NCI-H146 treated with DMSO at 0.1 percent for 48 hours (cell line): Measurements from ENCODE around the gene CHMP5.

Experiments used
- DNase-seq: peaks from one replicate; lab custom pipeline; 2025; ENCODE audit not compliant: unreplicated experiment; lab: John Stamatoyannopoulos, UW

CHMP5 gene

DNA sequence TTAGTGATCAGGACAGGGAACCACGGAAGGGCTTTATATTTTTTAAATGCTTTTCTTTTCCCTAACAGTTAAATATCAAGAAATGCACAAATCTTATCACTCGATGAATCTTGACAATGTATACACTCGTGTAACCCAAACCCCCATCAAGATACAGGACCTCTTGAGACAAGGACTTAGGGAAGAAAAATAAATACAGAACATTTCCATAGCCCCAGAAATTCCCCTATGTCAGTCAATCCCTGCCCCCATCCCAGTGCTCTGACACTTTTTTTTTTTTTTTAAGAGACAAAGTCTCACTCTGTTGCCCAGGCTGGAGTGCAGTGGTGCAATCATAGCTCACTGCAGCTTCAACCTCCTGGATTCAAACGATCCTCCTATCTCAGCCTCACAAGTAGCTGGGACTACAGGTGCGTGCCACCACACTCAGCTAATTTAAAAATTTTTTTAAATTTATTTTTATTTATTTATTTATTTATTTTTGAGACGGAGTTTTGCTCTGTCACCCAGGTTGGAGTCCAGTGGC is 22.2 kb upstream of the CHMP5 start:
- no peak for DNase-seq

GRCh38 chr9:33244137-33244784 is 20.6 kb upstream of the CHMP5 start:
- DNase-seq, result no peak

- DNase-seq, result no peak
Observed at GRCh38 chr9:33245341-33245740, 19.5 kb upstream of the CHMP5 start.

DNA sequence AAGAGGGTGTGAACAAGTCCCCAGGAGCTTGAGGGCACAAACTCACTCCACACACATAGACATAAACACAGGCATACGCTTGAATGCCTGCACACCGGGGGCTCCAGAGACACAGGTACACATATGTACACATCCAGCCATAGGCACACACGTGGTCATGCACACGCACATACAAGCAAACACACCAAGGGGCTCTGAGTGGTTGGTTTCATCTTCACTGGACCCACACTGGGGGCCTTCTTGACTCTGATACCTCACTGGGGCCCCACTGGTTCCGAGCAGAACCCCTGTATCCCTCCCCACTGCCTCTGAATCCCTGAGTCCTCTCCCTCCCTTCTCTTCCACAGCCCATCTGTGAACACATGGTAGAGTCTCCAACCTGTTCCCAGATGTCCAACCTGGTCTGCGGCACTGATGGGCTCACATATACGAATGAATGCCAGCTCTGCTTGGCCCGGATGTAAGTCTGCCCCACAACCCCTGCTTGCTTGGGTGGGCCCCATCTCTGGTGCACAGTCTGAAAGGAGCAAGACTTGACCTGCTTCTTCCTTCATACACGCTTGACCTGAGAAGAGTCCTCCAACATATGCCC is 18.5 kb upstream of the CHMP5 start:
- DNase-seq, result no peak

DNA sequence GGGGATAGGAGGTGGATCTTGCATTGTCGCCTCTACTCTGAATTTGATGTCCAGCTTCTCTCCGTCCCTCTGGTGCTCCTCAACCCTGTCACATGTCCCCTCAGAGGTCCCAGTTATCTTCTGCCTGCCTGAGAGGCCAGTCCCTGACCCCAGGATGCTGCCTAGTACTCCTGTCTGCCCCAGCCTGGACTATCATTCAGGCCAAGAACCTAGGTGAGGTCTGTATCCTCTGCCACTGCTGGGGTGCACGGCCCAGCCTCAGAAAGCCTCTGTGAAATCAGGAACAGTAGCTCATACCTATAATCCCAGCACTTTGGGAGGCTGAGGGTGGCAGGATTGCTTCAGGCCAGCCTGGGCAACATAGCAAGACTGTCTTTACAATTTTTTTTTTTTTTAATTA is 16.2 kb upstream of the CHMP5 start:
- DNase-seq, result no peak

DNA sequence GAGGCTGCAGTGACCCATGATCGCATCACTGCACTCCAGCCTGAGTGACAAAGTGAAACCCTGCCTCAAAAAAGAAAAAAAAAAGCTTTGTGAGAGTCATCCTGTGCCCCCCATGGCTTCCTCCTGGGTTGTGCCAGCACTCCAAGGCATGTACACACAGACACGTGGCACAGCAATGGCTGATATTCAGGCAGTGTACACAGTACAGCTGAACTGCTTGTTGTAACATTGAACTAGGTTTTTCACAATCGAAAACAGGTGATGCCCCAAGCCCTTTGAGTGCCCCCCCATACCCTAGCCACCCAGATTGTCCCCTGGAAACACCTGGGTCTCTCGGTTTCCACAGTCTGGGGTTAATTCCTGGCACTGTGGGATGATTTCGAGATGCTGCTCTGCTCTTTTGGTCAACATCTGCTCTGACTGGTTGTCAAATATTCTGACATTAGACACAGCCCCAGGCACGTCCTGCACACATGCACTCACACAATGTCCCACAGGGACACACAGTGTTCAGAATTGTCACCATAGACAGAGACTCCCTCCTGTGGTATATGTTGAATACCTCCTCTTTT is 15.7 kb upstream of the CHMP5 start:
- DNase-seq, result no peak

DNA sequence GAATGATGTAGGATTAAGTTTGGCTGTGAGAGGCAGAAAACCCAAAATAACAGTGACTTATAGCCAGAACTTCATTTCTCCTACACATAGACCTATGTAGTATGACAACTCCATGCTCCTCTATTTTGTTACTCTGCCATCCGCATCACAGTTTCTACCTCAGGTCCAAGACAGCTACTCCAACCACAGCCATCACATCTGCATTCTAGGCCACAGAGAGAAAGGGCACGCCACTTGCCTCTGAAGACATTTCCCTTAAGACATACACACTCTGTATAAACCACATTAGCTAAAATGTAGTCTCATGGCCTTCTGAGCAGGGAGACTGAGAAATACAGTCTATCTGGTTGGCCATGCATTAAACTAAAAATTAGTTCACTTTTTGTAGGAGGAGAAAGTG is 14.9 kb upstream of the CHMP5 start:
- DNase-seq, result no peak

- DNase-seq, result no peak
Observed at GRCh38 chr9:33250458-33250995, 14.3 kb upstream of the CHMP5 start.

GRCh38 chr9:33254211-33254610 is 10.6 kb upstream of the CHMP5 start:
- no peak for DNase-seq

- DNase-seq, result no peak
Observed at GRCh38 chr9:33255014-33255413, 9.8 kb upstream of the CHMP5 start.

DNA sequence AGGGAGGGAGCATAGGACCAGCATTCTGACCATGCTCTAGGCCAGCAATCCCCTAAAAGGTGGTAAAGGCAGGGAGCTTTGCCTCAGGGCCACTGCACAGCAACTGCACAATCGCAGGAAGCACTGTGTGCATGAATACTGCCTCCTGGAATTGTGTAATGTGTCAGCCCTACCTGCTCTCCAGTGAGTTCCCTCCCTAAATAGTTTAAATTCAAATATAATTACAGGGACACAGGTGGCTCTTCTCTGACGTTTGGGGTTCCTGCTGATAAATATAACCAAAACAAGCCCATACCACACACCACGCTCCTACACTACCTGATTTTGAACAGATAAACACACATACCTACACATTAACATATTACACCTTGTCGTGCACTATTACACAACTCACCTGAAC is 9.4 kb upstream of the CHMP5 start:
- DNase-seq, result no peak

DNA sequence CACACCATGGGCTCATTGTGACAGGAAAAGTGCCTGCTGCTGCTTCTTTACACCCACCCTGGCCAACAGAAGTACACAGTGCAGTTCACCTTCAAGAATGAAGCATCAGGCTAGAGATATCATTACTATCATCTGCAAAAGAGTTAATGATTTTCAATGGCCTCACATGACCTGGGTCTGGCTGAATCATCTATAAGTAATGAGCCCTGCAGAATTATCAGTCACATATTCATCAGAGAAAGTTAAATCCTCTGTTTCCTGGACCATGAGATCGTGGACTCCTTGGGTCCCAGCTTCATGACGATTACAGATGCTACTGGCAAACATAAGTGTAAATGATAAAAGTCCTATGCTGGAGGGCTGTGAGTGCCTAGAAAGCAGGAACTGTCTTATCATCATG is 8.6 kb upstream of the CHMP5 start:
- DNase-seq, result no peak

DNA sequence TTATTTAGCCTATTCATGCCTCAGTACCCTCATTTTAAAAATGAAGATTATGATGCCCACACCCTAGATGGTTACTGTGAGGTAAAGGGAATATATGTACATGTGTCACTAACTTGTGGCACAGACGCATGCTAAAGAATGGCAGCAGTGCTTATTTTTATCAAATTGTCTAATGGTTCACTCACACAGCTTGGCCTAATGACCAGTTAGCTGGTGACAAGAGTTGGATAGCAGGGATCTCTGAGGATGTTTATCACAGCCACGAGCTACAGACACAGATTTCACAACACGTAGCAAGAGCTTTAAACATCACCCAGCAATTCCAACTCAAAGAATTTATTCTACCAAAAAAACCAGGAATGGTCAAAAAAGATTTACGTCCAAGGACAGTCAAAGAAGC is 7.6 kb upstream of the CHMP5 start:
- DNase-seq, result no peak

DNA sequence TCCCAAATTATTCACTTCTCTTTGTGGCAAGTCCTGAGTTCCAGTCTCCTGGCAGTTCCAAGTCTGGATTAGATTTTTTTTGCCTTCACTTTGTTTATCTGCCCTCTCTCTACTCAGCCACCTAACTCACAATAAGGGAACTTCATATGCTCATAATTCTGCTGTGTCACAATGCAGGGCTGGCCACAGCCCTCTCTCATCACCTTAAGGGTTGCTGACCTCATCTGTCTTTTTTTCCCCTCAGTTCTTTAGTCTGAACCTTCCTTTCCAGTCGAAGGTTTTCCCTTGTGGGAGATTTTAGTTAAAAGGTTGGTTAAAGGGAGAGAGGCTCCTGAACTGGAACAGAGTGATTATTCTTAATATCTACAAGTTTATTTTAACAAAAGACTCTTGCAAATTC is 4.5 kb upstream of the CHMP5 start:
- DNase-seq, result no peak

DNA sequence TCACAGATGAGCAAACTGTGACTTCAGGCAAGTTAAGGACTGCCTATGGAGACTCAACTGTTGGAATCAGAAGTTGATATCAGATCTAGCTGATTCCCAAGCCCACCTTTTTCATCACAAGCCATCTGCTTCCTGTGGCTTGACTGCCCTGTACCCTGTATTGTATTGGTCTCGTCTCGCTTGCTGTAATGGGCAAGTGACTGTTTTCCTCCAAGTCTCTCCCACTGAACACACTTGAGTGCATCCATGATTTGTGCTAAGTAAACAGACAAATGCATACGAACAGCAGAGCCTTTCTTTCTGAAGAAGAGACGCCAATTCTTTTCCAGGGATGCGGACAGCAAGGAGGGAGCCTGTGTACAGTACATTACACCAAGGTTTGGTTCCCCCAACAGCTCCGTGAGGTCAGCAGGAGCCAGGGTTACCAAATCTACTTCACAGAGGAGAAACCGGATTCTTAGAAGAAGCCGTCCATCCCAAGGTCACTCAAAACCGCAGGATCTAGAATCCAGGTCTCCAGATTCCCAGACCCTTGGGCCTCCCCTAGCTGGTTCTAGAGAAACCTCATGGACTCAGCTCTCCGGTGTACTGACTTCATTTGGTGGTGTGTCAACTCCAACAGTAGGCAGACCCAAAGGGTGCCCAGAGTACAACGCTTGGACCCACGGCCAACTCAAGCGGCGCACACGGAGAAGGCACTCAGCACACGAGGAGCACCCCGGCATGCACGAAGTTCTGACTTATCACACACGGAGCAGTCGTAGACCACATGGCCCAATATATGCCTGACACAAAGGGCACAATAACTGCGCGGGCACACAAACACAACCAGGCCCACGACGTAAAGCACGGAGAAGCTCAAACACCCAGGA is 1.5 kb upstream of the CHMP5 start:
- DNase-seq, result no peak

GRCh38 chr9:33264003-33264472 is 811 bp upstream of the CHMP5 start:
- DNase-seq, result no peak

- no peak for DNase-seq
Observed at GRCh38 chr9:33265211-33265865, 489 bp downstream of the CHMP5 start.

DNA sequence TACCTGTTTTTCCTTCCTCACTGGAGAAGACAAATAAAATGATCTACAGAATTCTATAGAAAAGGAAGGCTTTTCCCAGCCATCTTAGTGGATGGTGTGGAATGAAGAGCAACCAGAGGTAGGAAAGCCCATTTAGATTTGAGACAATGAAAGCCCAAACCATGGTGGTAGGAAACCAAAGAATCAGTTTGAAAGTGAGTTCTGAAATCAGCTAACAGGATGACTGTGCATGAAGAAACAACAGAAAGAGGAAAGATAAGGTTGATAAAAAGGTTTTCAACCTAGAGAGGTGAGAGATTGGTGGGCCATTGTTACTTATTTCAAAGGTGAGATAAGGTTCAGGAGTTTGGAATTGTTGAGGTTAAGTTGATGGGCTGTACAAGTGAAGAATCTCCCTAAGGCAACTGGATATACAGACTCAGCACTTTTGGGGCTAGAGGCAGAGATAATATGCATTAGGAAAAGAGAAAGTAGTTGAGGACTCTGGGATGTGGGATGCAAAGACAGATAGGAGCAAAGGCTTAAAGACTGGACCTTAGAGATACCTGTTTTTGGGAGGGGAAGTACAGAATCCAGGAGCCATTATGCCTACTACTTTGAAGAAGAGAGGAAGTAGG is 2.4 kb downstream of the CHMP5 start:
- DNase-seq, result no peak

- no peak for DNase-seq
Observed at GRCh38 chr9:33270146-33270545, 5.3 kb downstream of the CHMP5 start.

DNA sequence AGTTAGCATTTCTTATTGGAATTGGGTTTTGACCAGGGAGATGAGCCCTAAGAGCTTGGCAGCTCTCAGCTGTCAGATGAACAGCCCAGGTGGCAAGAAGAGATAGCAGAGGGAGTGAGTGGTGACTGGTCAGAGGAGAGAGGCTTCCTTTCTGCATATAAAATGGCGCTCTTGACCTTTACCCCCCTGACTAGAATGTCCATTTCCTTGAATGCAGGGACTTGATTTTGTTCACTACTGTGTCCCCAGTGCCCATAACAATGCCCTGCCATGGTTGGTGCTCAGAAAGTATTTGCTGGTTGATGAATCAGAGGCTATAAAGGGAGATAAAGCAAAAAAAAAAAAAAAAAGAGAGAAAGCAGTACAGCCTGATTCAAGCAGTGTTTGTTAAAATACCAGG is 7.2 kb downstream of the CHMP5 start:
- DNase-seq, result no peak
